AG04449 (cell line): Measurements from ENCODE around the gene GAK.

Source experiments
- CTCF ChIA-PET: fragments of 350-600 bp; formaldehyde crosslinking; extraction: SDS; loops from one replicate; lab custom pipeline; 2021; ENCODE audit warnings: antibody characterized with exemption; lab: Yijun Ruan, JAX
- POLR2A ChIA-PET: fragments of 400-600, 350-600 bp; formaldehyde crosslinking; extraction: SDS; loops from one replicate; lab custom pipeline; 2020; ENCODE audit warnings: antibody characterized with exemption, inconsistent platforms; lab: Yijun Ruan, JAX
- DNase-seq: peaks from one replicate; pipeline ENCODE4 v3.0.0-alpha.2; 2010; ENCODE audit warnings: low read depth, low spot score
- H3K4me3 ChIP-seq: 2 replicates; pipeline ENCODE4 v1.5.1; 2011; ENCODE audit warnings: low read depth, mild to moderate bottlenecking, control low read depth, low read length
- TF ChIP-seq, protein P1 (sequence below): IDR thresholded peaks from one replicate; pipeline ENCODE4 v1.5.1; 2011; ENCODE audit warnings: mild to moderate bottlenecking, moderate library complexity, low read length, control low read depth, inconsistent platforms; ENCODE audit not compliant: insufficient read depth; ENCODE audit errors: missing control alignments

Gene GAK

DNA sequence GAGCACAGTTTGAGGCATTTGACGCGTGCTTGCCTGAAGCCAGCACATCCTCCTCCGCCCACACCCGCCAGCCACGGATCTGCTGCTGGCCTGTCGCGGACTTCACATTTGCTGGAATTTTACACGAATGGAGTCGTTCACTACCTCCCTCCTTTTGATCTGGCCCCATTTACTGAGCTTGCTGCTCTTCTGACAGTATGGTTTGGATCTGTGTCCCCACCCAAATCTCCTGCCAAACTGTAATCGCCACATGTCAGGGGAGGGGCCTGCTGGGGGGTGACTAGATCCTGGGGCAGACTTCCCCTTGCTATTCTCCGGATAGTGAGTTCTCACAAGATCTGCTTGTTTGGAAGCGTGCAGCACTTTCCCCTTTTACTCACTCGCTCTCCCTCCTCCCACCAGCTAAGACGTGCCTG is 86.3 kb downstream of the GAK start:
- DNase-seq, result no peak
- POLR2A ChIA-PET, result no interaction called here
- TF ChIP-seq, protein P1, sequence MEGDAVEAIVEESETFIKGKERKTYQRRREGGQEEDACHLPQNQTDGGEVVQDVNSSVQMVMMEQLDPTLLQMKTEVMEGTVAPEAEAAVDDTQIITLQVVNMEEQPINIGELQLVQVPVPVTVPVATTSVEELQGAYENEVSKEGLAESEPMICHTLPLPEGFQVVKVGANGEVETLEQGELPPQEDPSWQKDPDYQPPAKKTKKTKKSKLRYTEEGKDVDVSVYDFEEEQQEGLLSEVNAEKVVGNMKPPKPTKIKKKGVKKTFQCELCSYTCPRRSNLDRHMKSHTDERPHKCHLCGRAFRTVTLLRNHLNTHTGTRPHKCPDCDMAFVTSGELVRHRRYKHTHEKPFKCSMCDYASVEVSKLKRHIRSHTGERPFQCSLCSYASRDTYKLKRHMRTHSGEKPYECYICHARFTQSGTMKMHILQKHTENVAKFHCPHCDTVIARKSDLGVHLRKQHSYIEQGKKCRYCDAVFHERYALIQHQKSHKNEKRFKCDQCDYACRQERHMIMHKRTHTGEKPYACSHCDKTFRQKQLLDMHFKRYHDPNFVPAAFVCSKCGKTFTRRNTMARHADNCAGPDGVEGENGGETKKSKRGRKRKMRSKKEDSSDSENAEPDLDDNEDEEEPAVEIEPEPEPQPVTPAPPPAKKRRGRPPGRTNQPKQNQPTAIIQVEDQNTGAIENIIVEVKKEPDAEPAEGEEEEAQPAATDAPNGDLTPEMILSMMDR, result no peak
- CTCF ChIA-PET, result interaction anchor here (0.6 to 0.8 kb wide), 2 partner anchors 29 to 103 kb away, joined by 3 read pairs; no protein-coding TSS in a partner anchor
- H3K4me3 ChIP-seq, result no peak overlapping the region

DNA sequence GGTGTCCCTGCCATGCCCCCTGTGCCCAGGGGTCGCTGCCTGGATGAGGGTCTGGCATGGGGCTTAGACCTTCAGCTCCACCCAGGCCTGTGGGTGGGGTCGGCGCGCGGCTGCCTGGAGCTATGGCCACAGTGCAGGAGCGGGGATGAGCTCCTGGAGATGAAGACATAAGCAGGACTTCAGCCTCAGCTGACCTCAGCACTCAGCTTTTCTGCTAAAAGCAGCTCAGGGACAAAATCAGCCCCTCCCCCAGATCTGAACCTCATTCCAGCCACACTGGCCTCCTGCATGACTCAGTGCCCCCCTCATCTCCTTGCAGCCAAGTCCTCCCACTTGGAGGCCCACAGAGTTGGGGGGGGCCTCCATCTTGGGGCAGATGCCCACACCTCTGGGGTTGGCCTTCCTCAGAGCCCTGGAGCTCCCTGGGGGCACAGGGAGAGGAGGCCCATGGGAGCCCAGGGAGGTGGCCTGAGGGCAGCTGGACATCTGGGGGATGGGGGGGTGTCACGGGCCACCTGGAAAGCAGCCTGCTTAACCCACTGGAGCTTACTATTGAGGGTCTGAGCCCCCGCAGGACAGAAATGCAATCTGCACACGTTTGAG is 86.8 kb downstream of the GAK start:
- POLR2A ChIA-PET, result no interaction called here
- no peak overlapping the region for H3K4me3 ChIP-seq
- CTCF ChIA-PET, result interaction anchor here (0.6 to 0.8 kb wide), 2 partner anchors 28 to 103 kb away, joined by 3 read pairs; no protein-coding TSS in a partner anchor
- DNase-seq, result peak; percentile 10
- TF ChIP-seq, protein P1, result no peak

DNA sequence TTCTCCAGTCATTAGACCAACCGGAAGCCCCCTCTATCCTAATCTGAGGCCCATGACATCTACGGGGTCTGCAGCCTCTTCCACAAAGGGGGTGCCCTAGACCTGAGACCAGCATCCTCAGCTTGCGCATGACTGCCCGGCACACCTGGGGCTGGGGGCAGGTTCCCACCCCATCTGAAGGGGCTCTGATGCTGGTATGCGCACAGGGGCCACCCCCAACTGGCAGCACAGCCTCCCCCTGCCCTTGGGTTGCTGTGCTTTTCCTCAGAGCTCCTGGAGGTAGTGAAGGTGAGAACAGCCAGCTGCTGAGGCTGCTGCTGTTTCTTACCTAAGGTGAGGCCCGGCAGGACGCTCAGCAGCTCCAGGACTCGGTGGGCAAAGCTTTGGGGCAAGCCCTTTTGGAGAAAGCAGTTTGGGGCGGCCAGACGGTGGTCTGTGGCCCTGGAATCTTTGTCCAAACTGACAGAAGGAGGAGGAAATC is 87.3 kb downstream of the GAK start:
- no peak overlapping the region for H3K4me3 ChIP-seq
- POLR2A ChIA-PET, result no interaction called here
- CTCF ChIA-PET, result interaction anchor here (0.8 kb wide), 1 partner anchor 102 kb away, joined by 3 read pairs; no protein-coding TSS in a partner anchor

DNA sequence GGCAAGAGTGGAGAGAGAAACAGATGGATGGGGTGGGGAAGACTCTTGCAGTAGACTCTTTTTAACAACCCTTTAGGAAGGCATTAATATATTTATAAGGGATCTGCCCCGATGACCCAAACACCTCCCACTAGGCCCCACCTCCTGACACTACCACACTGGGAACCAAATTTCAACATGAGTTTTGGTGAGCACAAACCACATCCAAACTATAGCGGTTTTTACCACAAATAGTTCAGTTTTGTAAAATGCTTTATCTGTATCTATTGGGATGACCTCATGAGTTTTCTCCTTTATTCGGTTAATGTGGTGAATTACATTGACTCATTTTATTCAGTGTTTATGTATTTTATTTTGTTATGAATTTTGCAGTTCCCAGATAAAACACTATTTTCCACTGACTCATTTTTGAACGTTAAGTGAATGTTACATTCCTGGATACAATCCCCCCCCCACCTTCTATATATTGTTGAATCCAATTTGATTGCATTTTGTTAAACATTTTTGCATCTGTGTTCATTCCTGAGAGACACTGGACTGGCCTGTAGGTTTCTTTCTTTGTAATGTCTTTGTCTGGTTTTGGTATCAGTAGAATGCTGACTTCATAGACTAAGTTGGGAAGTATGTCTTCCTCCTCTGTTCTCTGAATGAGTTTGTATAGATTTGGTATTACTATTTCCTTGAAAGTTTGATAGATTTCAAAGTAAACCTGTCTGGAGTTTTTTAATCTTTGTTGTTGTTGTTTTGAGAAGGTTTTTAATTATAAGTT is 92.3 kb downstream of the GAK start:
- CTCF ChIA-PET, result interaction anchor here (1.4 kb wide), 1 partner anchor 30 kb away, joined by 3 read pairs; no protein-coding TSS in a partner anchor
- DNase-seq, result no peak
- POLR2A ChIA-PET, result no interaction called here
- no peak overlapping the region for H3K4me3 ChIP-seq
- TF ChIP-seq, protein P1, result no peak

More for the DNA sequence above, 87.3 kb downstream of the GAK start:
- TF ChIP-seq, protein P1, result no peak
- DNase-seq, result no peak

DNA sequence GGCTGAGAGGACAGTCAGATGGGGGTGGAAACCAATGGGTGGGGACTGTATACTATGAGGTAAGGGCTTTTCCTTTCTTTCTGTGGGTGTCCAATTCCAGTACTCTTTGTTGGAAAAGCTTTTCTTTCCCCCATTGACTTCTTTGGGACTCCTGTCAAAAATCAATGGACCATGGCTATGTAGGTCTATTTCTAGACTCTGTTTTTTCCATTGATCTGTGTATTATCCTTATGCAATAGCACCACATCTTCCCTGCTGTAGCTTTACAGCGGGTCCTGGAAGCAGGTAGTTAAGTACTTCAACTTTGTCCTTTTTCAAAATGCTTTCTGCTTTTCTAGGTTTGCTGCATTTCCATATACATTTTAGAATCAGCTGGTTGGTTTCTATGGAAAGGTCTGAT is 94.3 kb downstream of the GAK start:
- TF ChIP-seq, protein P1, result no peak
- ChIA-PET CTCF (no interaction called here), POLR2A (no interaction called here)
- DNase-seq, result no peak
- H3K4me3 ChIP-seq, result no peak overlapping the region
